Liver (tissue), 9 donors: ENCODE measurements around the gene SPOP. TPM values are rescaled to one million over a fixed set of nuclear protein-coding genes. Genes with fewer than 3 reads are reported as not detected.

Experiments
- DNase-seq: peaks from one replicate; pipeline ENCODE4 v3.0.0-alpha.2; 2017; ENCODE audit warnings: low spot score
- H3K27ac ChIP-seq, 2 donors: one replicate each; pipeline ENCODE4 v1.7.0; 2013; ENCODE audit warnings: inconsistent platforms in 2 of 2, low read length in 2 of 2, control low read depth in 1 of 2, low read depth in 1 of 2, mild to moderate bottlenecking in 1 of 2
- H3K27me3 ChIP-seq, 4 donors: one replicate each; pipeline versions ENCODE4 v1.6.1 to v1.7.0; 2013; ENCODE audit warnings: low read length in 3 of 4, inconsistent platforms in 1 of 4, mild to moderate bottlenecking in 1 of 4, moderate library complexity in 1 of 4; ENCODE audit not compliant: control insufficient read depth in 4 of 4, insufficient read depth in 4 of 4
- H3K36me3 ChIP-seq, 4 donors: one replicate each; pipeline versions ENCODE4 v1.6.1 to v1.7.0; 2013; ENCODE audit warnings: low read length in 3 of 4, mild to moderate bottlenecking in 3 of 4, low read depth in 1 of 4, moderate library complexity in 1 of 4; ENCODE audit not compliant: control insufficient read depth in 4 of 4, insufficient read depth in 3 of 4
- H3K4me1 ChIP-seq, 4 donors: one replicate each; pipeline versions ENCODE4 v1.6.1 to v1.7.0; 2013; ENCODE audit warnings: low read length in 3 of 4, mild to moderate bottlenecking in 3 of 4, moderate library complexity in 1 of 4; ENCODE audit not compliant: control insufficient read depth in 4 of 4, insufficient read depth in 4 of 4
- H3K4me3 ChIP-seq, 3 donors: one replicate each; pipeline versions ENCODE4 v1.6.1 to v1.7.0; 2013; ENCODE audit warnings: low read length in 3 of 3, control low read depth in 1 of 3, low read depth in 1 of 3, mild to moderate bottlenecking in 1 of 3
- H3K9ac ChIP-seq, 2 donors: one replicate each; pipeline ENCODE4 v1.7.0; 2013; ENCODE audit warnings: low read length in 2 of 2, mild to moderate bottlenecking in 2 of 2, moderate library complexity in 2 of 2, control low read depth in 1 of 2, low read depth in 1 of 2
- H3K9me3 ChIP-seq, 4 donors: one replicate each; pipeline versions ENCODE4 v1.6.1 to v1.7.0; 2013; ENCODE audit warnings: low read length in 3 of 4; ENCODE audit not compliant: control insufficient read depth in 4 of 4
- ATF3 ChIP-seq: IDR thresholded peaks from 2 replicates; pipeline ENCODE4 v1.6.1; 2016; ENCODE audit warnings: antibody characterized with exemption
- CTCF ChIP-seq: fragments of 150-350 bp; IDR thresholded peaks from 2 replicates; pipeline ENCODE4 v1.5.1; 2017; ENCODE audit warnings: improper control_type of control experiment, low read depth, low read length; ENCODE audit not compliant: missing input control
- EGR1 ChIP-seq, 2 donors: IDR thresholded peaks; 2 replicates each; pipeline ENCODE4 v1.6.1; 2016 to 2018; ENCODE audit warnings: antibody characterized with exemption in 2 of 2, low read depth in 2 of 2
- FOXA1 ChIP-seq: IDR thresholded peaks from 2 replicates; pipeline ENCODE4 v1.6.1; 2016; ENCODE audit warnings: antibody characterized with exemption
- FOXA2 ChIP-seq: IDR thresholded peaks from 2 replicates; pipeline ENCODE4 v1.6.1; 2016; ENCODE audit warnings: antibody characterized with exemption
- GABPA ChIP-seq, 2 donors: IDR thresholded peaks in 1 of 2; conservative IDR thresholded peaks in 1 of 2; 2 replicates each; pipeline ENCODE4 v1.6.1; 2016; ENCODE audit warnings: antibody characterized with exemption in 2 of 2, mild to moderate bottlenecking in 1 of 2, moderate library complexity in 1 of 2
- HNF4A ChIP-seq, 2 donors: conservative IDR thresholded peaks; 2 replicates each; pipeline ENCODE4 v1.6.1; 2016; ENCODE audit warnings: antibody characterized with exemption in 2 of 2, mild to moderate bottlenecking in 2 of 2
- HNF4G ChIP-seq: IDR thresholded peaks from 2 replicates; pipeline ENCODE4 v1.6.1; 2016; ENCODE audit warnings: antibody characterized with exemption
- JUND ChIP-seq, 2 donors: IDR thresholded peaks; 2 replicates each; pipeline ENCODE4 v1.6.1; 2016; ENCODE audit warnings: antibody characterized with exemption in 2 of 2
- MAX ChIP-seq: IDR thresholded peaks from 2 replicates; pipeline ENCODE4 v1.6.1; 2016; ENCODE audit warnings: antibody characterized with exemption
- NR2F2 ChIP-seq: IDR thresholded peaks from 2 replicates; pipeline ENCODE4 v1.6.1; 2016; ENCODE audit warnings: antibody characterized with exemption
- RAD21 ChIP-seq, 2 donors: IDR thresholded peaks; 2 replicates each; pipeline ENCODE4 v1.6.1; 2016; ENCODE audit warnings: antibody characterized with exemption in 2 of 2, mild to moderate bottlenecking in 2 of 2
- REST ChIP-seq: IDR thresholded peaks from 2 replicates; pipeline ENCODE4 v1.6.1; 2016; ENCODE audit warnings: antibody characterized with exemption, mild to moderate bottlenecking
- RXRA ChIP-seq, 2 donors: IDR thresholded peaks; 2 replicates each; pipeline ENCODE4 v1.6.1; 2017 to 2018; ENCODE audit warnings: antibody characterized with exemption in 2 of 2, mild to moderate bottlenecking in 1 of 2
- SP1 ChIP-seq: IDR thresholded peaks from 2 replicates; pipeline ENCODE4 v1.6.1; 2018; ENCODE audit warnings: antibody characterized with exemption, mild to moderate bottlenecking
- TAF1 ChIP-seq: conservative IDR thresholded peaks from 2 replicates; pipeline ENCODE4 v1.6.1; 2016; ENCODE audit warnings: antibody characterized with exemption, mild to moderate bottlenecking
- YY1 ChIP-seq: IDR thresholded peaks from 2 replicates; pipeline ENCODE4 v1.6.1; 2016; ENCODE audit warnings: antibody characterized with exemption, mild to moderate bottlenecking
- ZBTB33 ChIP-seq: IDR thresholded peaks from 2 replicates; pipeline ENCODE4 v1.6.1; 2016; ENCODE audit warnings: antibody characterized with exemption
- WGBS: extraction: QIAGEN DNeasy Blood & Tissue Kit; methylation state at CpG from one replicate; pipeline ENCODE4 v1.1.7; 2013; 5-methylcytosine and 5-hydroxymethylcytosine counted together
- polyA plus RNA-seq, 2 donors: library from polyadenylated mRNA; stranded (reverse) in 1 of 2; unstranded in 1 of 2; fragments of 200-250 nt in 1 of 2; fragments of >200 nt in 1 of 2; fragmentation: Nextera tagmentation in 1 of 2; extraction: Ambion mirVana in 1 of 2; gene quantifications; one replicate each; pipeline versions ENCODE4 v1.2.1 to v1.2.3, GENCODE V29; 2013 to 2015
- total RNA-seq, 2 donors: library from RNA; depleted of rRNA; stranded (reverse); fragments of >200 nt; gene quantifications; one replicate each; pipeline ENCODE4 v1.2.3, GENCODE V29; 2014
- donor health status: healthy.
- donor health status: healthy.
- donor health status: healthy.
- donor health status: healthy.
- donor health status: healthy.

Gene SPOP
- total and polyA plus RNA-seq, 4 donors: 21.6 to 50.8 (median 42.4) TPM

GRCh38 chr17:49640556-49640955 is 37.3 kb downstream of the SPOP start:
- H3K36me3 ChIP-seq: peaks cover 0 to under 1% (median 0%) of the 10 kb centered on the region in 4 donors
- no peak for DNase-seq
- no peak overlapping the region for H3K9ac ChIP-seq
- H3K27me3 ChIP-seq: no peaks in the 10 kb centered on the region
- TF ChIP-seq NR2F2 (no peak), JUND (IDR thresholded peaks at IDR 0.05) (no peak), MAX (no peak), FOXA2 (no peak), CTCF (no peak), FOXA1 (no peak), REST (no peak), RXRA (IDR thresholded peaks at IDR 0.05) (no peak), RAD21 (IDR thresholded peaks at IDR 0.05) (no peak), EGR1 (IDR thresholded peaks at IDR 0.05; ENCODE audit: low read depth in 2 of 2) (no peak), YY1 (no peak), ZBTB33 (no peak), ATF3 (no peak), TAF1 (no peak), HNF4G (no peak), GABPA (IDR thresholded peaks at IDR 0.05 in 1 of 2, conservative IDR thresholded peaks at IDR 0.05 in 1 of 2) (no peak), HNF4A (conservative IDR thresholded peaks at IDR 0.05) (no peak), SP1 (no peak)
- peaks cover 2 to 11% (median 4%) of the 10 kb centered on the region in 4 donors for H3K4me1 ChIP-seq
- no peak overlapping the region for H3K27ac ChIP-seq
- no peaks in the 10 kb centered on the region for H3K9me3 ChIP-seq
- WGBS: 96% methylated on average over 3 of the region's 3 CpGs
- no peak overlapping the region for H3K4me3 ChIP-seq
